ENCODE results near the gene NEK6. TPM values are rescaled to one million over a fixed set of nuclear protein-coding genes. Genes with fewer than 3 reads are reported as not detected.

The NEK6 gene
- total RNA-seq, 5 donors from 2014 or later (not counting 1 experiment from before 2014, with no cell fraction given) = 5.9 to 12.5 (median 10.4) TPM

- DNase-seq = no peak
- CTCF ChIA-PET = no interaction called here
- Mint-ChIP-seq H3K4me1 (peaks cover 6 to 27% (median 10%) of the 10 kb centered on the region in 3 donors), H3K4me3 (no peak overlapping the region), H3K36me3 (no peaks in the 10 kb centered on the region), H3K9me3 (no peaks in the 10 kb centered on the region), H3K27me3 (no peaks in the 10 kb centered on the region), H3K27ac (no peak overlapping the region)
- Histone ChIP-seq H3K27ac (ENCODE audit: low read length) (no peak overlapping the region), H3K27me3 (replicated peaks in 1 of 2; ENCODE audit: control insufficient read depth in 2 of 2, extremely low read depth in 1 of 2, insufficient read depth in 2 of 2, low read length in 1 of 2) (no peaks in the 10 kb centered on the region), H3K4me1 (ENCODE audit: control insufficient read depth in 1 of 2, extremely low read depth in 1 of 2, insufficient read depth in 2 of 2, low read length in 2 of 2) (peaks cover under 1 to 15% of the 10 kb centered on the region in 2 experiments), H3K9me3 (no peaks in the 10 kb centered on the region), H3K4me3 (ENCODE audit: control insufficient read depth in 1 of 2, extremely low read depth in 1 of 2, low read length in 1 of 2) (no peak overlapping the region), H3K36me3 (ENCODE audit: control insufficient read depth in 2 of 2, extremely low read depth in 1 of 2, insufficient read depth in 1 of 2, low read length in 1 of 2) (no peaks in the 10 kb centered on the region)
- POLR2A ChIA-PET = no interaction called here
- 97% methylated on average over 13 of the region's 14 CpGs for WGBS (ENCODE audit: insufficient coverage)
- ATAC-seq (replicated peaks in 1 of 4) = no peak
These were observed 39.2 kb downstream of the NEK6 start for GRCh38 chr9:124296796-124297550.

- no peak overlapping the region for H3K4me3 Mint-ChIP-seq
- Histone ChIP-seq H3K9me3 (no peaks in the 10 kb centered on the region), H3K4me3 (ENCODE audit: control insufficient read depth in 1 of 2, extremely low read depth in 1 of 2, low read length in 1 of 2) (no peak overlapping the region), H3K4me1 (ENCODE audit: control insufficient read depth in 1 of 2, extremely low read depth in 1 of 2, insufficient read depth in 2 of 2, low read length in 2 of 2) (peaks cover 0 to 12% of the 10 kb centered on the region in 2 experiments), H3K36me3 (ENCODE audit: control insufficient read depth in 2 of 2, extremely low read depth in 1 of 2, insufficient read depth in 1 of 2, low read length in 1 of 2) (no peaks in the 10 kb centered on the region), H3K27me3 (replicated peaks in 1 of 2; ENCODE audit: control insufficient read depth in 2 of 2, extremely low read depth in 1 of 2, insufficient read depth in 2 of 2, low read length in 1 of 2) (no peaks in the 10 kb centered on the region), H3K27ac (ENCODE audit: low read length) (no peak overlapping the region)
- no peak overlapping the region for H3K27ac Mint-ChIP-seq
- peaks cover 6 to 23% (median 9%) of the 10 kb centered on the region in 3 donors for H3K4me1 Mint-ChIP-seq
- ATAC-seq (replicated peaks in 1 of 4) (no peak), DNase-seq (no peak)
- no peaks in the 10 kb centered on the region for H3K9me3 Mint-ChIP-seq
- ChIA-PET POLR2A (no interaction called here), CTCF (no interaction called here)
- WGBS (ENCODE audit: insufficient coverage) = 93% methylated on average over 9 of the region's 9 CpGs
- no peaks in the 10 kb centered on the region for H3K27me3 Mint-ChIP-seq
- H3K36me3 Mint-ChIP-seq = no peaks in the 10 kb centered on the region
These were observed 39.8 kb downstream of the NEK6 start for GRCh38 chr9:124297551-124297901.

- Histone ChIP-seq H3K4me1 (ENCODE audit: control insufficient read depth in 1 of 2, extremely low read depth in 1 of 2, insufficient read depth in 2 of 2, low read length in 2 of 2) (peaks cover 0 to 12% of the 10 kb centered on the region in 2 experiments), H3K36me3 (ENCODE audit: control insufficient read depth in 2 of 2, extremely low read depth in 1 of 2, insufficient read depth in 1 of 2, low read length in 1 of 2) (no peaks in the 10 kb centered on the region), H3K27ac (ENCODE audit: low read length) (no peak overlapping the region), H3K4me3 (ENCODE audit: control insufficient read depth in 1 of 2, extremely low read depth in 1 of 2, low read length in 1 of 2) (no peak overlapping the region), H3K9me3 (no peaks in the 10 kb centered on the region), H3K27me3 (replicated peaks in 1 of 2; ENCODE audit: control insufficient read depth in 2 of 2, extremely low read depth in 1 of 2, insufficient read depth in 2 of 2, low read length in 1 of 2) (no peaks in the 10 kb centered on the region)
- Mint-ChIP-seq H3K27me3 (no peaks in the 10 kb centered on the region), H3K4me1 (peaks cover 6 to 20% (median 7%) of the 10 kb centered on the region in 3 donors), H3K27ac (no peak overlapping the region), H3K4me3 (no peak overlapping the region), H3K9me3 (no peaks in the 10 kb centered on the region), H3K36me3 (no peaks in the 10 kb centered on the region)
- DNase-seq (no peak), ATAC-seq (replicated peaks in 1 of 4) (no peak)
- ChIA-PET CTCF (no interaction called here), POLR2A (no interaction called here)
- WGBS (ENCODE audit: insufficient coverage) = 84% methylated on average over 14 of the region's 14 CpGs
These were observed 40.3 kb downstream of the NEK6 start for GRCh38 chr9:124297915-124298645.

- no peaks in the 10 kb centered on the region for H3K36me3 Mint-ChIP-seq
- 92% methylated on average over 5 of the region's 12 CpGs for WGBS (ENCODE audit: insufficient coverage)
- H3K4me3 Mint-ChIP-seq = no peak overlapping the region
- POLR2A ChIA-PET = no interaction called here
- no peaks in the 10 kb centered on the region for H3K9me3 Mint-ChIP-seq
- H3K27me3 Mint-ChIP-seq = no peaks in the 10 kb centered on the region
- no peak for ATAC-seq (replicated peaks in 1 of 4)
- Histone ChIP-seq H3K27me3 (replicated peaks in 1 of 2; ENCODE audit: control insufficient read depth in 2 of 2, extremely low read depth in 1 of 2, insufficient read depth in 2 of 2, low read length in 1 of 2) (no peaks in the 10 kb centered on the region), H3K9me3 (no peaks in the 10 kb centered on the region), H3K4me1 (ENCODE audit: control insufficient read depth in 1 of 2, extremely low read depth in 1 of 2, insufficient read depth in 2 of 2, low read length in 2 of 2) (peaks cover 0 to 12% of the 10 kb centered on the region in 2 experiments), H3K27ac (ENCODE audit: low read length) (no peak overlapping the region), H3K4me3 (ENCODE audit: control insufficient read depth in 1 of 2, extremely low read depth in 1 of 2, low read length in 1 of 2) (no peak overlapping the region), H3K36me3 (ENCODE audit: control insufficient read depth in 2 of 2, extremely low read depth in 1 of 2, insufficient read depth in 1 of 2, low read length in 1 of 2) (peaks cover 0 to 5% of the 10 kb centered on the region in 2 donors)
- CTCF ChIA-PET = no interaction called here
- H3K4me1 Mint-ChIP-seq = peaks cover 6 to 20% (median 7%) of the 10 kb centered on the region in 3 donors
- no peak overlapping the region for H3K27ac Mint-ChIP-seq
- no peak for DNase-seq
These were observed 41.0 kb downstream of the NEK6 start for GRCh38 chr9:124298646-124299235.

- DNase-seq = no peak
- H3K27ac ChIP-seq (ENCODE audit: low read length) = no peak overlapping the region
- Mint-ChIP-seq H3K4me1 (peaks cover under 1 to 15% (median 6%) of the 10 kb centered on the region in 3 donors), H3K36me3 (peaks cover 1% of the 10 kb centered on the region), H3K4me3 (no peak overlapping the region), H3K27ac (no peak overlapping the region), H3K9me3 (no peaks in the 10 kb centered on the region), H3K27me3 (no peaks in the 10 kb centered on the region)
- H3K9me3 ChIP-seq = no peaks in the 10 kb centered on the region
- peaks cover 0 to 5% of the 10 kb centered on the region in 2 donors for H3K36me3 ChIP-seq (ENCODE audit: control insufficient read depth in 2 of 2, extremely low read depth in 1 of 2, insufficient read depth in 1 of 2, low read length in 1 of 2)
- no peak for ATAC-seq (replicated peaks in 1 of 4)
- CTCF ChIA-PET = no interaction called here
- H3K4me1 ChIP-seq (ENCODE audit: control insufficient read depth in 1 of 2, extremely low read depth in 1 of 2, insufficient read depth in 2 of 2, low read length in 2 of 2) = peaks cover 0 to 12% of the 10 kb centered on the region in 2 experiments
- POLR2A ChIA-PET = no interaction called here
- H3K4me3 ChIP-seq (ENCODE audit: control insufficient read depth in 1 of 2, extremely low read depth in 1 of 2, low read length in 1 of 2) = no peak overlapping the region
- 68% methylated on average over 4 of the region's 8 CpGs for WGBS (ENCODE audit: insufficient coverage)
- H3K27me3 ChIP-seq (replicated peaks in 1 of 2; ENCODE audit: control insufficient read depth in 2 of 2, extremely low read depth in 1 of 2, insufficient read depth in 2 of 2, low read length in 1 of 2) = no peaks in the 10 kb centered on the region
These were observed 41.9 kb downstream of the NEK6 start for GRCh38 chr9:124299515-124300090.

- 85% methylated on average over 9 of the region's 11 CpGs for WGBS (ENCODE audit: insufficient coverage)
- no peaks in the 10 kb centered on the region for H3K27me3 Mint-ChIP-seq
- no peak for ATAC-seq (replicated peaks in 1 of 4)
- peaks cover 6% of the 10 kb centered on the region for H3K36me3 Mint-ChIP-seq
- H3K4me1 Mint-ChIP-seq = peaks cover 0 to 10% (median 2%) of the 10 kb centered on the region in 3 donors
- ChIA-PET CTCF (no interaction called here), POLR2A (no interaction called here)
- Histone ChIP-seq H3K4me3 (ENCODE audit: control insufficient read depth in 1 of 2, extremely low read depth in 1 of 2, low read length in 1 of 2) (no peak overlapping the region), H3K27ac (ENCODE audit: low read length) (no peak overlapping the region), H3K36me3 (ENCODE audit: control insufficient read depth in 2 of 2, extremely low read depth in 1 of 2, insufficient read depth in 1 of 2, low read length in 1 of 2) (peaks cover 0 to 5% of the 10 kb centered on the region in 2 donors), H3K27me3 (replicated peaks in 1 of 2; ENCODE audit: control insufficient read depth in 2 of 2, extremely low read depth in 1 of 2, insufficient read depth in 2 of 2, low read length in 1 of 2) (no peaks in the 10 kb centered on the region), H3K4me1 (ENCODE audit: control insufficient read depth in 1 of 2, extremely low read depth in 1 of 2, insufficient read depth in 2 of 2, low read length in 2 of 2) (peaks cover 0 to 9% of the 10 kb centered on the region in 2 experiments), H3K9me3 (no peaks in the 10 kb centered on the region)
- no peak for DNase-seq
- H3K27ac Mint-ChIP-seq = no peak overlapping the region
- no peak overlapping the region for H3K4me3 Mint-ChIP-seq
- no peaks in the 10 kb centered on the region for H3K9me3 Mint-ChIP-seq
These were observed 42.6 kb downstream of the NEK6 start for GRCh38 chr9:124300312-124300711.
